HCT116 (cell line): Measurements from ENCODE around the gene PFN3. TPM values are rescaled to one million over a fixed set of nuclear protein-coding genes. Genes with fewer than 3 reads are reported as not detected.

Experiments
- ATAC-seq: fragments of 200-7000 bp; cut with Tn5 transposase; 2 replicates; pipeline ENCODE4 v1.9.1; 2020; ENCODE audit warnings: mild to moderate bottlenecking, moderate library complexity
- BruUV-seq: library from RNA; stranded (reverse); fragments of 400-500 nt; replicated peaks from 2 replicates; lab custom pipeline; 2021; lab: Mats Ljungman, UMichigan
- CTCF ChIA-PET: fragments of 300-600 bp; sonication (Branson Sonifier 250); formaldehyde crosslinking; loops from one replicate; lab custom pipeline; 2021; ENCODE audit warnings: antibody characterized with exemption; lab: Charles Lee
- POLR2A ChIA-PET: fragments of 300-600, 350-600 bp; sonication (Branson Sonifier 250); formaldehyde crosslinking; loops from one replicate; lab custom pipeline; 2021; ENCODE audit warnings: antibody characterized with exemption; lab: Charles Lee
- RAD21 ChIA-PET, 2 experiments: fragments of 300-600 bp; sonication (Branson Sonifier 250); formaldehyde crosslinking; loops; one replicate each; lab custom pipeline; 2023; ENCODE audit warnings: low total read pairs in 2 of 2; ENCODE audit not compliant: uncharacterized antibody in 2 of 2, unreplicated experiment in 2 of 2, low non-redundant PET in 1 of 2; lab: Charles Lee
- DNase-seq: peaks from one replicate; pipeline ENCODE4 v3.0.0-alpha.2; 2010; ENCODE audit warnings: low read depth, low spot score
- H2AFZ ChIP-seq: fragments of 200-600 bp; shearing (Covaris generic), sonication (generic); 2 replicates; pipeline ENCODE4 v1.6.1; 2017; ENCODE audit warnings: low read depth, mixed run types, mixed read lengths, antibody characterized with exemption, low read length; ENCODE audit not compliant: poor library complexity, severe bottlenecking
- H3K27ac ChIP-seq: 2 replicates; pipeline ENCODE4 v1.5.1; 2012; ENCODE audit warnings: low read depth, low read length
- H3K27me3 ChIP-seq: fragments of 200-600 bp; sonication (generic); 2 replicates; pipeline ENCODE4 v1.6.1; 2016; ENCODE audit warnings: mixed run types, low read length, mixed read lengths; ENCODE audit not compliant: insufficient read depth
- H3K36me3 ChIP-seq, 2 experiments: fragments of 200-500 bp in 1 of 2; fragments of 200-600 bp in 1 of 2; sonication (Bioruptor generic) in 1 of 2; sonication (generic) in 1 of 2; 2 replicates each; pipeline versions ENCODE4 v1.5.1 to v1.6.1; 2014 to 2016; ENCODE audit warnings: low read length in 2 of 2, inconsistent platforms in 1 of 2, mixed read lengths in 1 of 2, mixed run types in 1 of 2; ENCODE audit not compliant: insufficient read depth in 2 of 2, control insufficient read depth in 1 of 2
- H3K4me1 ChIP-seq, 2 experiments: fragments of 200-600 bp in 1 of 2; sonication (generic) in 1 of 2; 2 replicates each; pipeline versions ENCODE4 v1.5.1 to v1.6.1; 2012 to 2017; ENCODE audit warnings: low read length in 2 of 2, inconsistent platforms in 1 of 2, mild to moderate bottlenecking in 1 of 2, mixed read lengths in 1 of 2, mixed run types in 1 of 2, moderate library complexity in 1 of 2; ENCODE audit not compliant: insufficient read depth in 2 of 2, control insufficient read depth in 1 of 2
- H3K4me2 ChIP-seq: fragments of 200-600 bp; sonication (generic); 2 replicates; pipeline ENCODE4 v1.6.1; 2017; ENCODE audit warnings: mixed run types, low read length, mixed read lengths
- H3K4me3 ChIP-seq, 2 experiments: fragments of 200-600 bp in 1 of 2; sonication (generic) in 1 of 2; replicated peaks in 1 of 2; 2 replicates each; pipeline ENCODE4 v1.5.1; 2011 to 2016; ENCODE audit warnings: low read length in 2 of 2, control low read depth in 1 of 2, low read depth in 1 of 2, mild to moderate bottlenecking in 1 of 2, mixed read lengths in 1 of 2, mixed run types in 1 of 2
- H3K79me2 ChIP-seq: fragments of 200-600 bp; sonication (generic); 2 replicates; pipeline ENCODE4 v1.6.1; 2017; ENCODE audit warnings: mild to moderate bottlenecking, mixed run types, low read length, moderate library complexity, mixed read lengths; ENCODE audit not compliant: insufficient read depth
- H3K9ac ChIP-seq: fragments of 200-600 bp; sonication (generic); 2 replicates; pipeline ENCODE4 v1.6.1; 2016; ENCODE audit warnings: low read length, mixed read lengths
- H3K9me2 ChIP-seq: fragments of 200-600 bp; sonication (generic), shearing (Covaris generic); 2 replicates; pipeline ENCODE4 v1.6.1; 2017; ENCODE audit warnings: mixed run types, mild to moderate bottlenecking, moderate library complexity; ENCODE audit not compliant: insufficient read depth
- H3K9me3 ChIP-seq, 2 experiments: fragments of 200-500 bp in 1 of 2; fragments of 200-600 bp in 1 of 2; sonication (Bioruptor generic) in 1 of 2; sonication (generic) in 1 of 2; 2 replicates each; pipeline ENCODE4 v1.6.1; 2014 to 2017; ENCODE audit warnings: low read length in 2 of 2, mixed read lengths in 2 of 2, inconsistent platforms in 1 of 2, low read depth in 1 of 2, mild to moderate bottlenecking in 1 of 2, mixed run types in 1 of 2, moderate library complexity in 1 of 2; ENCODE audit not compliant: control insufficient read depth in 1 of 2, insufficient read depth in 1 of 2
- H4K20me1 ChIP-seq: fragments of 200-600 bp; sonication (generic), shearing (Covaris generic); 2 replicates; pipeline ENCODE4 v1.6.1; 2017; ENCODE audit warnings: mixed run types, mild to moderate bottlenecking, moderate library complexity; ENCODE audit not compliant: insufficient read depth
- CTCF ChIP-seq, 3 experiments: fragments of 200-600 bp in 1 of 3; sonication (generic) in 1 of 3; IDR thresholded peaks in 2 of 3; conservative IDR thresholded peaks in 1 of 3; 2 replicates each; pipeline ENCODE4 v1.5.1; 2012 to 2017; ENCODE audit warnings: low read depth in 2 of 3, low read length in 2 of 3, antibody characterized with exemption in 1 of 3, borderline replicate concordance in 1 of 3, control low read depth in 1 of 3, mild to moderate bottlenecking in 1 of 3, mixed read lengths in 1 of 3, mixed run types in 1 of 3, moderate library complexity in 1 of 3; ENCODE audit not compliant: insufficient read depth in 1 of 3
- EZH2phosphoT487 ChIP-seq: fragments of 200-600 bp; IDR thresholded peaks from 2 replicates; pipeline ENCODE4 v1.6.1; 2018; ENCODE audit warnings: antibody characterized with exemption, borderline replicate concordance
- FOSL1 ChIP-seq: IDR thresholded peaks from 2 replicates; pipeline ENCODE4 v1.6.1; 2012; ENCODE audit warnings: low read depth
- POLR2A ChIP-seq: IDR thresholded peaks from 2 replicates; pipeline ENCODE4 v1.7.0; 2011; ENCODE audit warnings: borderline replicate concordance; ENCODE audit not compliant: insufficient read depth, insufficient read length; ENCODE audit errors: extremely low read depth
- POLR2AphosphoS5 ChIP-seq: IDR thresholded peaks from 2 replicates; pipeline ENCODE4 v1.6.1; 2011; ENCODE audit warnings: mild to moderate bottlenecking, low read depth, low read length, moderate library complexity
- SRF ChIP-seq: IDR thresholded peaks from 2 replicates; pipeline ENCODE4 v1.6.1; 2012; ENCODE audit warnings: low read depth
- YY1 ChIP-seq: IDR thresholded peaks from 2 replicates; pipeline ENCODE4 v1.6.1; 2011; ENCODE audit warnings: low read length, low read depth, moderate library complexity, mild to moderate bottlenecking; ENCODE audit not compliant: insufficient replicate concordance; ENCODE audit errors: extremely low read depth
- ZFX ChIP-seq: fragments of 450-650 bp; IDR thresholded peaks from 2 replicates; pipeline ENCODE4 v1.6.1; 2017
- intact Hi-C: fragments of 100-400 bp; cut with micrococcal nuclease; formaldehyde crosslinking; loops from 2 replicates; pipeline ENCODE4 v1.10.0; 2022
- total RNA-seq: library from RNA; stranded (reverse); gene quantifications from one replicate; pipeline ENCODE4 v1.2.1, GENCODE V29; 2021; ENCODE audit not compliant: unreplicated experiment

The PFN3 gene
- total RNA-seq, 1 experiment from 2014 or later = not detected

- H2AFZ ChIP-seq = no peak overlapping the region
- H3K27me3 ChIP-seq = no peaks in the 10 kb centered on the region
- ChIA-PET RAD21 (interaction anchor here (1.3 to 1.6 kb wide), 3 partner anchors 13 to 45 kb away, joined by 4 to 5 read pairs (median 4); no protein-coding TSS in a partner anchor), CTCF (interaction anchor here (0.8 to 5.3 kb wide), 21 partner anchors 9 to 317 kb away, joined by 3 to 85 read pairs (median 8); partner anchors contain the start of genes FGFR4, GRK6, MXD3 and PDLIM7), POLR2A (interaction anchor here (1.0 to 2.4 kb wide), 14 partner anchors 13 to 92 kb away, joined by 3 to 15 read pairs (median 6); partner anchors contain the start of genes DBN1 and GRK6)
- no peaks in the 10 kb centered on the region for H3K9me2 ChIP-seq
- peak overlapping the region; percentile 97 for H3K4me2 ChIP-seq
- intact Hi-C loops = loop anchor here (2.0 to 5.0 kb wide), 3 partner anchors 94 to 291 kb away; partner anchors contain the start of genes B4GALT7 and PDLIM7
- H3K79me2 ChIP-seq = no peaks in the 10 kb centered on the region
- no peaks in the 10 kb centered on the region for H4K20me1 ChIP-seq
- peak overlapping the region; percentile 92 for H3K9ac ChIP-seq
- DNase-seq = no peak
- ATAC-seq = peak; percentile 24
- peak overlapping the region; percentile 99 for H3K27ac ChIP-seq
- no peak for TF ChIP-seq FOSL1
- TF ChIP-seq ZFX = peak; percentile 77; the same call in 1 of the 2 replicates
- peak overlapping the region; percentile 69 to 82 for H3K4me3 ChIP-seq
- BruUV-seq = TSS peak; percentile 67
- peaks cover 15 to 37% of the 10 kb centered on the region in 2 experiments for H3K4me1 ChIP-seq
- H3K36me3 ChIP-seq = no peaks in the 10 kb centered on the region
- H3K9me3 ChIP-seq = no peaks in the 10 kb centered on the region
These were observed 2.8 kb upstream of the PFN3 start for GRCh38 chr5:177403102-177403791.

GRCh38 chr5:177402271-177403043 lies 2.0 kb upstream of the PFN3 start:
- H3K4me3 ChIP-seq = peak overlapping the region; percentile 69 to 82
- peak overlapping the region; percentile 92 for H3K9ac ChIP-seq
- POLR2A ChIA-PET = interaction anchor here (0.7 to 2.1 kb wide), 10 partner anchors 12 to 95 kb away, joined by 3 to 14 read pairs (median 6); partner anchors contain the start of genes GRK6 and PDLIM7
- H2AFZ ChIP-seq = no peak overlapping the region
- H3K27me3 ChIP-seq = no peaks in the 10 kb centered on the region
- no peaks in the 10 kb centered on the region for H3K36me3 ChIP-seq
- TSS peak; percentile 78 for BruUV-seq
- CTCF ChIA-PET = interaction anchor here (0.8 to 5.3 kb wide), 15 partner anchors 10 to 291 kb away, joined by 3 to 85 read pairs (median 8); partner anchors contain the start of genes GRK6, MXD3 and PRR7
- no peaks in the 10 kb centered on the region for H3K79me2 ChIP-seq
- ATAC-seq = peak; percentile 77
- peak; percentile 82 for DNase-seq
- peaks cover 15 to 37% of the 10 kb centered on the region in 2 experiments for H3K4me1 ChIP-seq
- intact Hi-C loops = loop anchor here (2.0 to 5.0 kb wide), 3 partner anchors 95 to 290 kb away; partner anchors contain the start of genes B4GALT7 and PDLIM7
- H3K9me3 ChIP-seq = no peaks in the 10 kb centered on the region
- H4K20me1 ChIP-seq = no peaks in the 10 kb centered on the region
- TF ChIP-seq YY1 = peak; percentile 75
- TF ChIP-seq POLR2A = peak; percentile 54
- TF ChIP-seq POLR2AphosphoS5 = peak; percentile 89
- TF ChIP-seq SRF = no peak
- peak in 2 of 3 experiments; percentile 60 to 63; a peak in 4 of 6 replicates for TF ChIP-seq CTCF (IDR thresholded peaks at IDR 0.05 in 2 of 3, conservative IDR thresholded peaks at IDR 0.05 in 1 of 3; ENCODE audit: borderline replicate concordance in 1 of 3, insufficient read depth in 1 of 3, low read depth in 2 of 3, low read length in 2 of 3)
- no peak for TF ChIP-seq EZH2phosphoT487
- peak overlapping the region; percentile 97 for H3K4me2 ChIP-seq
- RAD21 ChIA-PET = interaction anchor here (0.7 to 1.6 kb wide), 7 partner anchors 12 to 84 kb away, joined by 3 to 5 read pairs (median 3); no protein-coding TSS in a partner anchor
- H3K9me2 ChIP-seq = no peaks in the 10 kb centered on the region
- H3K27ac ChIP-seq = peak overlapping the region; percentile 99
